ENCODE data around the gene IPO13.

IPO13 gene

DNA sequence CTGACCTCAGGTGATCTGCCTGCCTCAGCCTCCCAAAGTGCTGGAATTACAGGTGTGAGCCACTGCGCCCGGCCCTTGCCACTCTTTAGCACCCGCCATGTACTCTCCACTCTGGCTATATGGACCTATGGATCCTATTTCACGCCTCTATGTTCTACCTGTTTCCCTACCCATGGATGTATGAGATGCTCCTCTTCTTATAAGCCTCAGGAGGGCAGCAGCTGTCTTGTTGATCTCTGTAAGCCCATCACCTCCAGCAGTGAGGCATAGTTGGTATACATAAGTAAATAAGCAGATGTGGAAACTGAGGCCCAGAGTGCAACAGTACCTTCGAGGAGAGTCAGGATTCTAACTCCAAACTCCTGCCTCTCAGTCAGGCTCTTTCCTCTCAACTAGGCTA, 37.9 kb upstream of the IPO13 start:
- TF ChIP-seq CSDC2 (CRISPR knock-in tag; IDR thresholded peaks at IDR 0.05) (no peak), ISL1 (CRISPR knock-in tag; IDR thresholded peaks at IDR 0.05) (no peak), ZNF8 (CRISPR knock-in tag; IDR thresholded peaks at IDR 0.05) (no peak), BACH2 (CRISPR knock-in tag; IDR thresholded peaks at IDR 0.05; ENCODE audit: borderline replicate concordance) (no peak), TCF4 (CRISPR knock-in tag; IDR thresholded peaks at IDR 0.05; ENCODE audit: borderline replicate concordance) (no peak), PPARA (CRISPR knock-in tag; IDR thresholded peaks at IDR 0.05; ENCODE audit: borderline replicate concordance) (no peak), ZC3H10 (CRISPR knock-in tag; IDR thresholded peaks at IDR 0.05) (no peak), ZNF70 (CRISPR knock-in tag; IDR thresholded peaks at IDR 0.05) (no peak), ZFP3 (CRISPR knock-in tag; IDR thresholded peaks at IDR 0.05) (no peak), ZFP30 (CRISPR knock-in tag; IDR thresholded peaks at IDR 0.05) (no peak), SNAI2 (CRISPR knock-in tag; IDR thresholded peaks at IDR 0.05) (no peak), ZNF565 (CRISPR knock-in tag; conservative IDR thresholded peaks at IDR 0.05; ENCODE audit: low read depth) (no peak), RARB (CRISPR knock-in tag; IDR thresholded peaks at IDR 0.05) (no peak)
- TF ChIP-seq, protein P1, sequence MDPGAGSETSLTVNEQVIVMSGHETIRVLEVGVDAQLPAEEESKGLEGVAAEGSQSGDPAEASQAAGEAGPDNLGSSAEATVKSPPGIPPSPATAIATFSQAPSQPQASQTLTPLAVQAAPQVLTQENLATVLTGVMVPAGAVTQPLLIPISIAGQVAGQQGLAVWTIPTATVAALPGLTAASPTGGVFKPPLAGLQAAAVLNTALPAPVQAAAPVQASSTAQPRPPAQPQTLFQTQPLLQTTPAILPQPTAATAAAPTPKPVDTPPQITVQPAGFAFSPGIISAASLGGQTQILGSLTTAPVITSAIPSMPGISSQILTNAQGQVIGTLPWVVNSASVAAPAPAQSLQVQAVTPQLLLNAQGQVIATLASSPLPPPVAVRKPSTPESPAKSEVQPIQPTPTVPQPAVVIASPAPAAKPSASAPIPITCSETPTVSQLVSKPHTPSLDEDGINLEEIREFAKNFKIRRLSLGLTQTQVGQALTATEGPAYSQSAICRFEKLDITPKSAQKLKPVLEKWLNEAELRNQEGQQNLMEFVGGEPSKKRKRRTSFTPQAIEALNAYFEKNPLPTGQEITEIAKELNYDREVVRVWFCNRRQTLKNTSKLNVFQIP (CRISPR knock-in tag; IDR thresholded peaks at IDR 0.05; ENCODE audit: borderline replicate concordance, low read depth) = no peak
- TF ChIP-seq, protein P2, sequence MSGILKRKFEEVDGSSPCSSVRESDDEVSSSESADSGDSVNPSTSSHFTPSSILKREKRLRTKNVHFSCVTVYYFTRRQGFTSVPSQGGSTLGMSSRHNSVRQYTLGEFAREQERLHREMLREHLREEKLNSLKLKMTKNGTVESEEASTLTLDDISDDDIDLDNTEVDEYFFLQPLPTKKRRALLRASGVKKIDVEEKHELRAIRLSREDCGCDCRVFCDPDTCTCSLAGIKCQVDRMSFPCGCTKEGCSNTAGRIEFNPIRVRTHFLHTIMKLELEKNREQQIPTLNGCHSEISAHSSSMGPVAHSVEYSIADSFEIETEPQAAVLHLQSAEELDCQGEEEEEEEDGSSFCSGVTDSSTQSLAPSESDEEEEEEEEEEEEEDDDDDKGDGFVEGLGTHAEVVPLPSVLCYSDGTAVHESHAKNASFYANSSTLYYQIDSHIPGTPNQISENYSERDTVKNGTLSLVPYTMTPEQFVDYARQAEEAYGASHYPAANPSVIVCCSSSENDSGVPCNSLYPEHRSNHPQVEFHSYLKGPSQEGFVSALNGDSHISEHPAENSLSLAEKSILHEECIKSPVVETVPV (CRISPR knock-in tag; IDR thresholded peaks at IDR 0.05) = no peak
- TF ChIP-seq, protein P3, sequence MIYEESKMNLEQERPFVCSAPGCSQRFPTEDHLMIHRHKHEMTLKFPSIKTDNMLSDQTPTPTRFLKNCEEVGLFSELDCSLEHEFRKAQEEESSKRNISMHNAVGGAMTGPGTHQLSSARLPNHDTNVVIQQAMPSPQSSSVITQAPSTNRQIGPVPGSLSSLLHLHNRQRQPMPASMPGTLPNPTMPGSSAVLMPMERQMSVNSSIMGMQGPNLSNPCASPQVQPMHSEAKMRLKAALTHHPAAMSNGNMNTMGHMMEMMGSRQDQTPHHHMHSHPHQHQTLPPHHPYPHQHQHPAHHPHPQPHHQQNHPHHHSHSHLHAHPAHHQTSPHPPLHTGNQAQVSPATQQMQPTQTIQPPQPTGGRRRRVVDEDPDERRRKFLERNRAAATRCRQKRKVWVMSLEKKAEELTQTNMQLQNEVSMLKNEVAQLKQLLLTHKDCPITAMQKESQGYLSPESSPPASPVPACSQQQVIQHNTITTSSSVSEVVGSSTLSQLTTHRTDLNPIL (CRISPR knock-in tag; IDR thresholded peaks at IDR 0.05; ENCODE audit: low read depth) = no peak
- ATAC-seq = no peak

DNA sequence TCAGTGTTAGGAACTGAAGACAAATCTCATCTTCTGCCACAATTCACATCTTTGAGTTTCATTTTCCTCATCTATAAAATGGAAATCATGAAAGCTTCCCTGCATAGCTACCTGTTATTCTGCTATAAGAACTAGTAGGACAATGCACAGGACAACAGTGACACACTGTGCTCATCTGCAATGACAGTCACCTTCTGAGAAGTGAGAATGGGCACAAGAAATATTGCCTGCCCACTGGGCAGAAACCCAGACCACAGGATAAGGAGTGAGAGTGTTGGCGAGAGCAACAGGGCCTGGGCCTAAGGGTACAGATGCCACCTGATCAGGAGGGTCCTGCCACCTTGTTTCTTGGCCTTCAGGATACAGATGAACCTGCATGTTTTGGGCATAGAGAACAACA, 36.4 kb upstream of the IPO13 start:
- no peak for ATAC-seq
- TF ChIP-seq BACH2 (CRISPR knock-in tag; IDR thresholded peaks at IDR 0.05; ENCODE audit: borderline replicate concordance) = no peak
- TF ChIP-seq, protein P1 (CRISPR knock-in tag; IDR thresholded peaks at IDR 0.05; ENCODE audit: borderline replicate concordance, low read depth) = no peak
- no peak for TF ChIP-seq CSDC2 (CRISPR knock-in tag; IDR thresholded peaks at IDR 0.05)
- TF ChIP-seq, protein P3 (CRISPR knock-in tag; IDR thresholded peaks at IDR 0.05; ENCODE audit: low read depth) = no peak
- TF ChIP-seq ZNF8 (CRISPR knock-in tag; IDR thresholded peaks at IDR 0.05) = no peak
- no peak for TF ChIP-seq ZC3H10 (CRISPR knock-in tag; IDR thresholded peaks at IDR 0.05)
- no peak for TF ChIP-seq RARB (CRISPR knock-in tag; IDR thresholded peaks at IDR 0.05)
- no peak for TF ChIP-seq ARNTL (CRISPR knock-in tag; IDR thresholded peaks at IDR 0.05; ENCODE audit: borderline replicate concordance, low read depth)
- no peak for TF ChIP-seq ISL1 (CRISPR knock-in tag; IDR thresholded peaks at IDR 0.05)
- no peak for TF ChIP-seq ZFP30 (CRISPR knock-in tag; IDR thresholded peaks at IDR 0.05)

DNA sequence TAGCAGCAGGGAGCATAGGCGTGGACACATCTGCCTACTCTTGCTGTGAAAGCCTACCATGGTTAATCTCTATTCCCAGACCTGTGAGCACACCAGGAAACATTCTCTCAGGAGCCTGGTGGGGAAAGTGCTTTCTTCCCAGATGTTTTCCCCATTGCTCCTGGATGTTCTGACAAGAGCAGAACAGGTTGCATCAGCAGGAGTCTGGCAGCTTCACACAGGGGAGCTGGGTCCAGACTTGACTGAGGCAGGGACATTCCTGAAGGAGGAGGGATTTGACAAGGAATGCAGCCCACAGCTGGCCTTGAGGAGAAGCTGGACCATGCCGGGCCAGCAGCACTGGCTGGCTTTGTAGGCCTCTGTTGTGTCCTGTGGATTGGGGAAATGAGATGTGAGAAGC, 34.1 kb upstream of the IPO13 start:
- TF ChIP-seq GLIS3 (CRISPR knock-in tag; IDR thresholded peaks at IDR 0.05) = no peak
- no peak for TF ChIP-seq RARB (CRISPR knock-in tag; IDR thresholded peaks at IDR 0.05)
- no peak for TF ChIP-seq ZNF565 (CRISPR knock-in tag; conservative IDR thresholded peaks at IDR 0.05; ENCODE audit: low read depth)
- ATAC-seq = peak; percentile 74

DNA sequence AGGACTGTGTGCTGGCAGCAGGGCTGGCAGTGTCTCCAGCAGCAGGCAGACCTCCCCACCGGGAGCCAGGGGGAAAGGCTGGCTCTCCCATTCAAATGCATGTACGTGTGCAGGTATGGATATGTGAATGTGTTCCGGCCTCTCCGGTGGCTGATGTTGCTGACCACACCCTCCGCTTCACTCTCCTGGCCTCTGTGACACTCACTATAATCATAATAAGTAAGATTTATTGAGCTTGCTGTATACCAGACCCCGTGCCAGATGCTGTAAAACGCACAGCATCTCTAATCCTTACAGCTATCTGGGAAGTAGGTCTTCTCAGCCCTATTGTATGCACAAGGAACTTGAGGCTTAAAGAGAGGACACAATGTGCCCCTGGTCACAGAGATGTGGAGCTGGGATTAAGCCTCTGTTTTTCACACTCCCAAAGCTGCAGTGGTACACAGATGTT, 33.7 kb upstream of the IPO13 start:
- no peak; the same call in 1 of the 3 replicates for ATAC-seq
- TF ChIP-seq OSR1 (CRISPR knock-in tag; IDR thresholded peaks at IDR 0.05) (no peak), TOX (CRISPR knock-in tag; IDR thresholded peaks at IDR 0.05; ENCODE audit: borderline replicate concordance) (no peak), PPARA (CRISPR knock-in tag; IDR thresholded peaks at IDR 0.05; ENCODE audit: borderline replicate concordance) (no peak), BACH2 (CRISPR knock-in tag; IDR thresholded peaks at IDR 0.05; ENCODE audit: borderline replicate concordance) (no peak), ZNF565 (CRISPR knock-in tag; conservative IDR thresholded peaks at IDR 0.05; ENCODE audit: low read depth) (no peak), ESRRG (CRISPR knock-in tag; IDR thresholded peaks at IDR 0.05) (no peak), RARB (CRISPR knock-in tag; IDR thresholded peaks at IDR 0.05) (no peak), SNAI2 (CRISPR knock-in tag; IDR thresholded peaks at IDR 0.05) (no peak), ZFP3 (CRISPR knock-in tag; IDR thresholded peaks at IDR 0.05) (no peak), ZNF8 (CRISPR knock-in tag; IDR thresholded peaks at IDR 0.05) (no peak), CSDC2 (CRISPR knock-in tag; IDR thresholded peaks at IDR 0.05) (no peak)
- TF ChIP-seq, protein P4, sequence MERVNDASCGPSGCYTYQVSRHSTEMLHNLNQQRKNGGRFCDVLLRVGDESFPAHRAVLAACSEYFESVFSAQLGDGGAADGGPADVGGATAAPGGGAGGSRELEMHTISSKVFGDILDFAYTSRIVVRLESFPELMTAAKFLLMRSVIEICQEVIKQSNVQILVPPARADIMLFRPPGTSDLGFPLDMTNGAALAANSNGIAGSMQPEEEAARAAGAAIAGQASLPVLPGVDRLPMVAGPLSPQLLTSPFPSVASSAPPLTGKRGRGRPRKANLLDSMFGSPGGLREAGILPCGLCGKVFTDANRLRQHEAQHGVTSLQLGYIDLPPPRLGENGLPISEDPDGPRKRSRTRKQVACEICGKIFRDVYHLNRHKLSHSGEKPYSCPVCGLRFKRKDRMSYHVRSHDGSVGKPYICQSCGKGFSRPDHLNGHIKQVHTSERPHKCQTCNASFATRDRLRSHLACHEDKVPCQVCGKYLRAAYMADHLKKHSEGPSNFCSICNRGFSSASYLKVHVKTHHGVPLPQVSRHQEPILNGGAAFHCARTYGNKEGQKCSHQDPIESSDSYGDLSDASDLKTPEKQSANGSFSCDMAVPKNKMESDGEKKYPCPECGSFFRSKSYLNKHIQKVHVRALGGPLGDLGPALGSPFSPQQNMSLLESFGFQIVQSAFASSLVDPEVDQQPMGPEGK (CRISPR knock-in tag; IDR thresholded peaks at IDR 0.05; ENCODE audit: borderline replicate concordance) = no peak
